ENCODE results near the gene BCORL1.
A peak's percentile ranks its signal among the peaks of the same experiment; 100 is the strongest.

Gene BCORL1

GRCh38 chrX:130071611-130072344 is 89.3 kb downstream of the BCORL1 start:
- no peak for DNase-seq

GRCh38 chrX:130072345-130072740 is 89.9 kb downstream of the BCORL1 start:
- no peak for DNase-seq

GRCh38 chrX:130075777-130076176 is 93.3 kb downstream of the BCORL1 start:
- DNase-seq, result no peak

GRCh38 chrX:130079824-130080406 is 97.5 kb downstream of the BCORL1 start:
- peak; percentile 63 for DNase-seq

DNA sequence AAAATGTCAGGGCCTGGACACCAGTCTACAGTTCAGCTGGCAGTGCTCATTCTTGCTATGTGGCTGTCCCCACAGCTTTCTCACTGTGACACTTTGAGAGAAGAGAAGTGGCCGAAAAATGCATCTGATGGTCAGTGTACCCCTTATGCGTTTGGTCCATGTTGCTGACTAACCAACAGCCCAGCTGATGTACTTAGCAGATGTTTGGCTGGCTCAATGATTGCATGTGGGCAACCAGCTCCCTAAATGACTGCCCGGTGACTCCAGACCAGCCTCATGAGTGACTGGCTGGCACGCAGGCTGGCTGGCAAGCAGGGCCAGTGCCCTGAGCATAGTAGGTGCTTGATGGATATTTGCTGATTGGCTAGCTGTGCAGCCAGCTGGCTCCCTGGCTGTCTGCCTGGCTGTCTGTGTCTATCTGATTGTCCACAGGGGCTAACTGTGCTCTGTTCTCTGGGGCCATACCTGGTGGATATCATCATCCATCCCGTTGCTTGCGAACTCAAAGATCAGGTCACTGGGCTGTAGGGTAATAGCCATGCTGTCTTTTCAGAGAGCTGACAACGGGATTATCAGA is 98.4 kb downstream of the BCORL1 start:
- DNase-seq, result no peak

DNA sequence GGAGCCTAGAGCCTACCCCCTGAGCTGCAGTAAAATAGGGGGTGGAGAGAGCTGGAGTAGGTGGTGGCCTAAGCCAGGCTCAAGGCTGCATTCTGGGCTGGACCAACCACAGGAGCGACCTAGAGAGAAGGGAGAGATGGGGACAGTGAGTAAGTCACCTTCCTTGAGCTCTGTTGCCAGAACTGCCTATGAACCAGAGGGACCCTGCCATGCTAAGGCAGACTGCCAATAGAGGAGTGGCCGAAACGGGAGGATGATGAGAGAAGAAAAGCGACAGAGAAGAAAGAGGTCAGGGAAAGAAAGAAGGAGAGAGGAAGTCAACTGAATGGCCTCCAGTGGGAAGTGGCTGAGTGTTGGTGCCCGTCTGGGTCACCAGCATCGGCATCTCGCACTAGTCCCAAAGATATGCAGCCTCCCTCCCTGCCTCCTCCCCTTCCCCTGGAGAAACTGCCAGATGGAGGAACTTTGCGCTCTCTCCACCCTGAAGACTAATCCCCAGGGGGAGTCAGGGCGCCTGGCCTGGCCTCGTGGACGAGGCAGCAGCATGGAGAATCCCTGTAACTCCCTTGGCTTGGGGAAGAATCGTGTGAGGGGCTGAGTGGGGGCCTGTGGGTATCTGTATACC is 99.1 kb downstream of the BCORL1 start:
- no peak for DNase-seq

DNA sequence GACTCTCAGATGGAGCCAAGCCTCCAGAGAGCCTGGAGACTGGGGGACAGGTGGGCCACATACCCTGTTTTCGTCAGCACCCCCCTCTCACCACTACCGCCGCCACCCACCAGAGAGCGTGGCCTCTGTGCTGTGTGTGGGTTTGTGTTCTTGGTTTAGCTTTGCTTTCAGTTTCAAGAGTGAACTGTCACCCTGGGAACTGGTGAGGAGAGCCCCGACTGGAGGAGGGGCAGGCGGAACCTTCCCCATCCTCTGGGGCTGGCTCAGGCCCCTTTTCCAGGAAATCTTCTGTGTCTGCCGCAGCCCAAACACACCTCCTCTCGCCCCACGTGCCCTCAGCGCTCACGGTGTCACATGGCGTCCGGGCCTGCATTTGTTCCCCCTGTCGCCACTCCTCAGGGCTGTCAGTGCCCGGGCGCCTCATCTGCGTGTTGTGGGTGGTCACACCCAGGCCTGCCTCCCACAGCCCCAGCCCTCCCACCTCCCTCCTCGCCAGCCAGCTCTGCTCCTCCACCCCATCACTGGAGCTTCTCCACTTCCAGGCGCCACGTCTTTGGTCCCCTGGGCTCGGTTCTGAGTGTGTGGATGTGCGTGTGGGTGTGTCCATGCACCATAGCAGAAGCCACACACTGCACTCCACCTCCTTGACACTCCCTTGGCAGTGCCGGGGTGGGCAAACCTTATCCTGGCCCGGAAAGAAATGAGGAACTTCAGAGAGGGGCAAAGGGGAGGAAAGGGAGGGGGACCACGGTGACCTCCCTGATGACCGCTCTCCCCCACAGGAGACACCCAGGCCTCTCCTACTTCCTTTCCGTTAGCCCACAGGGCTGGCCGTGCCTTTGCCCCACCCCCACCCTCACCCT is 100.0 kb downstream of the BCORL1 start:
- peak; percentile 82 for DNase-seq

DNA sequence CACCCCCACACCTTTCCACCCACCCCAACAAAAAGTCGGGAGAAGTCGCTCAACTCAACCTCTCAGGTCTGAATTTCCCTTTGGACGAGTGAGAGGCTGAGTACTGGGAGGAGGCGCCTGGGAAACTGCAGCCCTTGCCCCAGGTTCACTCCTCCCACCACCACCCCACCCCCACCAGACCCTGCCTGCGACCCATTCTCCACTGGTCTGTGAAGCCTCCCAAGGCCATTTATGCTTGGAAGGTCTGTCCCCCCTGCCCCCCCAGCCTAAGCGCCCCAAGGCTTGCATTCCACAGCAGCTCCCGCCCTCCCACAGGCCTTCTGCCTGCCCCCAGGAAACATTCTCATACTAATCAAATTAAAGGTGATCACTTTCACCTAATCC is 100.7 kb downstream of the BCORL1 start:
- no peak for DNase-seq

DNA sequence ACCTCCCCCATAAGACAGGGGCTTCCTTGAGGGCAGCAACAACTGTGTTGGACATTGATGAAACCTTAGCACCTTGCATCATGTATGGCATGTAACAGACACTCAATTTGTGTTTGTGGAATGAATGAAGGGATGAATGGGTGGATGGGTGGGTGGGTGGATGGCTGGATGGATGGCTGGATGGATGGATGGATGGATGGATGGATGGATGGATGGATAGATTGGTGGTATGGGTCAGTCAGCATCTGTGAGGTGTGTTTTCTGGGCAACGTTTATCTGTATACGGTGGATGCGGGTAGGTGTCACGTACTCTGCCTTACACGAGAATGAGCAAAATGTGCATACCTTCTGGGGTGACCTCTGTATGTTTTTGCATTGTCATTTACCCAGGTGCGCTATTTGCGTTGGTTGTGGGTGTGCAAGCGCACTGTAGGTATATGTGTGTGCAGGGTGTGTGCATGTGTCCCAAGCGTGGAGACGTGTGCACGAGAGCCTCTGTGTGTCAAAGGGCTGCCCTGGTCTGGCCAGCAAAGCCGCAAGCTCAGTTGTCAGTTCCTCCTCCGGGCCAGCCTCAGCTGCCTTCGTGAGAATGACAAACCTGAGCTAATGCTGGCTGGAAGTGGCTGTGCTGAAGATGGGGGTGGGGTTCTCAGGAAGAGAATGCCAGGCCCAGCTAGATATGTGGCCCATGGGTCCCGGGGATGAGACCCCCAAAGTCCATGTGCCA is 101.4 kb downstream of the BCORL1 start:
- DNase-seq, result no peak

DNA sequence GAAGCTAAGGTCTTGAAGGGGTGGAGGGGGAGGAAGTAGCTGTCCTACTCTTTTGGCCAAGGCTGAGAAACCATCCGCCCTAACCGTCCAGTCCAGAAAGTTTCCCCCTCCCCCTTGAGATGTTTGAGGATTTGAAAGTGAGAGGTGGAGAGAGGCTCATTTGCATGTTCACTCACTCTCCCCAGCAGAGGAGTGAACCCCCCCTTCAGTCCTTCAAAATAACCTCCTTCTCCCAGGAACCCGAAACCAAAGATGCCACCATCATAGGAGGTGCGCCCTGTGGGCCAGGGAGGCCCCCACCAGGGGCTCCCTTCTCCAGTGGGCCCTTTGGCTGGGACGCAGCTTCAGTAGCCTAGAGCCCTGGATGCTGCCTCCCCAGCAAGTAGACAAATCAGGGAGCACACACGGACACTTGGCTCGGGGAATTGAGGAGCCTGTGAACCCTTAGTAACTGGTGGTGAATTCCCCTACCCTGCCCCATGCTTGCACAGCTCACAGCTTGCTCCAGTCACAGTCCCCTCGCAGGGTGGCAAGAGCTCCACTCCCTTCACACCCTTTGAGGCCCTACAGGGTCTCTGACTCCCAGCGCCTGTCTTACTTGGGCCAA is 102.3 kb downstream of the BCORL1 start:
- no peak for DNase-seq

DNA sequence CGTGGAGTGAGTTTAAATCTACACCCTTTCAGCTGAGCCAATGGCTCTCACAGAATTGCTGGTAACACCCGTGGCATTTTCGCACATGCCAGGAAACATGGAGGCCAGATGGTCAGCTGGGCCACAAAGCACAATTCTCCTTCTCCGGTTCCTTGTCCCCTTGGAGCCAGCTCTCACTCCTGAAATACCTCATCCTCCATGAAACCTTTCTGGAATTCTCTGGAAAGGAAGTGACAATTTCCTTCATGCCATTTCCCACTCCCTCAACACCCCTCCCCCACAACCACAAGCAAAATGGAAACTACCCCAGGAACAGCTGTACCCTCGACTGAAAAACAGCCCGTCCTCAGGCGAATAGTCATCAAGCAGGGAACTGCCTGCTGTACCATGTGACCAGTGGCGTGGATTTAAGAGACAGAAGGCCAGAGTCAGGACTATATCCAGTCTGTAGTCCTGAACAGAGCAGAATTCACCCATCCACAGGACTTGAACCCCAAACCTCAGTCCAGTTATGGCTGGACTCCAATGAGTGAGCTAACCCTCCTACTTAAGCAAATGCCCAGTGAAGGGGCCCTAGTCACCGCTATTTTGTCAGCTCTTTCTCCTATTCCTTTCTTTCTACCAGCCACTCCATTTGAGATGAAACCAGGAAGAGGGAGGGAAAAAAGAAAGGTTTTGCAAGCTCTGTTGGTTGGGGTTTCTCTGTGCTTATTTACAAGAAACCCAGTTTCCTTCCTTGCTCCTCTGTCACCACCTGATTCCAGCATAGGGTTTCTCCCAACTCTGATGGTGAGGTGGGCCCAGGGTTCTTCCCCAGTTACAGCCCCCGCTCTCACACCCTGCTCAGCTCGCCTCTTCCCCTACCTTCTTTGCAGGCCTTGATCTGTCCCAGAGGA is 103.4 kb downstream of the BCORL1 start:
- no peak for DNase-seq

DNA sequence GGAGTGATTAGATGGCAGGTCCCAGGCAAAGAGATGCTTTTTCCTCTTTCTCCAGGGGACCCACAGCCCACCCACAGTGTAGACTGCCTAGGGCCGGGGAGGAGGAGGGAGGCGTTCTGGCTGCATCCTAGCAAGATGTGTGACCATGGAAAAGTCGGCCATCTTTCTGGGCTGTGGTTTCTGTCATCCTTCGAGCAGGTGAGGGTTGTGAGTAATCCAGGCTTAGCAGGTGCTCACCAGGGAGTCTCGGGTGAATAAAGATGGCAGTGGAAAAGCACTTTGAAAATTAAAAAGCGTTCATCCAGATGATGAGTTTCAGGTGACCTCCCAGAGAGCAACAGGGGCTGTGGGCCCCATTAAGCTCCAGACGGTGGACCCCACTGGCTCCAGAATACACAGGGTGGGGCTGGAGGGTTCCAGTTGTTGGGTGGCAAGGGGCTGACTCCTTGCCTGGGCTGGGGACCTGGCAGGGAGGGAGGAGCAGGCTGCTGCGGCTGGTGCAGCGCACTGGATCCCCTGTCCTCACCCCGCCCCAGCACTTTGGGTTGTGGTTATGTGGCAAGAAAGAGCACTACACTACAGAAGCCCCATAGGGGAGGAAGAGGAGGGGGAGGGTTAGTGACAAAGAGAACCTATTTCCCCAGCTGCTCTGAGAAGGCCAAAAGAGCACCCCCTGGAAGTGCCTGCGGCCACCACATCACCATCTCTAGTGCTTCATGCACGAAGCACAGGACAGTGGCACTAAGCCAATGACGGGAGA is 104.2 kb downstream of the BCORL1 start:
- DNase-seq, result peak; percentile 73

GRCh38 chrX:130090364-130090763 is 107.9 kb downstream of the BCORL1 start:
- no peak for DNase-seq

GRCh38 chrX:130091980-130092522 is 109.6 kb downstream of the BCORL1 start:
- DNase-seq, result peak; percentile 90

- DNase-seq, result no peak
Observed at GRCh38 chrX:130093271-130093670, 110.8 kb downstream of the BCORL1 start.

DNA sequence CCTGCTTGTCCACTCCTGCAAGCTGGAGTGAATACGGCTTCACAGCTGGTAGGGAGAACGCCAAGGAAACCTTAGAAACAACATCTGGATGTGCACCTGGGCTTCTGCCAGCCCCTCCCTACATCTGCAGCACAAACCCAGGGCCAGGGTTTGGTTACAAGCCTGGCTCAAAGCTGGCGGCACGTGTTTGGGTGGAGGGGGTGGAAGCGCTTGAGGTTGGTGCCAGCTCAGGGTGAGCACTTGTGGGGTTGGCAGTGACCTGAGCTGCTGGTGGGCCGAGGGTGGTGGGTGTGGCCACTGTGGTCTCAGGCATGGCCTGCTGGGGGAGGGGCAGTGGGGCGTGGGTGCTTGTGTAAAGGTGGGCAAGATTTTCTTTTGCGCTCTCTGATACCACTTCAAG is 112.3 kb downstream of the BCORL1 start:
- DNase-seq, result no peak

DNA sequence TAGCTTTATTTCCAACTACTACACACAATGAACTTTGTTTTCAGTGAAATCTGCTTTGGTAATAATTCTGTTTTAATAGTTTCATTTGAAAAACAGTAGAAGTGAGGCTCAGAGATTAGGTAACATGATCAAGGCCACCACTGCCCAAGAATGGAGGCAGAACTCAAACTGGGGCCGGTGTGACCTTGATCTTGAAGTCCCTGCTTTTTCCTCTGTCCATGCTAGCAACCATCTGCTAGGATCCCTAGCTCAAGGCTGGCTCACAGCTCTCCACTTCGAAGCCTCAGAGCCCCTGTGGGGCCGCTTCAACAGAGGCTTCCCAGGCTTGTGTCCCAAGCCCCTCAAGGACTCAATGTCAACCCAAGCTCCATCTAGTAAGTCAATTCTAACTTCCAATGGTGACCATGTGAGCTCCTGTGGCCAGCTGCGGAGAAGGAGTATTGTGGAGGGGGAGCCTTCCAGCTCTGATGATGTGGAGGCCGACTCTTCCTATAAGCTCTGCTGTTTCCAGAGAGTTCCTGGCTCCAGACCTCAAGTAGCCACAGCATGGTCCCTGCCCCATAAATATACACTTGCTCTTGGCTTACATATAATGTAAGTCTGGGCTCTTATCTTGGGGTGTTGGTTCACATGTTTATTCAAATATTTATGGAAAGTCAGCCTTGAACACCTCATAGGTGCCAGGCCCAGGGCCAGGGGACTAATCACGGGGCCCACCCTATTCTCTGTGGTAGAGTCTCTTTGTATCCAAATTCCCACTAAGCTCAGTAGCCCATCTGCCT is 113.0 kb downstream of the BCORL1 start:
- no peak for DNase-seq

DNA sequence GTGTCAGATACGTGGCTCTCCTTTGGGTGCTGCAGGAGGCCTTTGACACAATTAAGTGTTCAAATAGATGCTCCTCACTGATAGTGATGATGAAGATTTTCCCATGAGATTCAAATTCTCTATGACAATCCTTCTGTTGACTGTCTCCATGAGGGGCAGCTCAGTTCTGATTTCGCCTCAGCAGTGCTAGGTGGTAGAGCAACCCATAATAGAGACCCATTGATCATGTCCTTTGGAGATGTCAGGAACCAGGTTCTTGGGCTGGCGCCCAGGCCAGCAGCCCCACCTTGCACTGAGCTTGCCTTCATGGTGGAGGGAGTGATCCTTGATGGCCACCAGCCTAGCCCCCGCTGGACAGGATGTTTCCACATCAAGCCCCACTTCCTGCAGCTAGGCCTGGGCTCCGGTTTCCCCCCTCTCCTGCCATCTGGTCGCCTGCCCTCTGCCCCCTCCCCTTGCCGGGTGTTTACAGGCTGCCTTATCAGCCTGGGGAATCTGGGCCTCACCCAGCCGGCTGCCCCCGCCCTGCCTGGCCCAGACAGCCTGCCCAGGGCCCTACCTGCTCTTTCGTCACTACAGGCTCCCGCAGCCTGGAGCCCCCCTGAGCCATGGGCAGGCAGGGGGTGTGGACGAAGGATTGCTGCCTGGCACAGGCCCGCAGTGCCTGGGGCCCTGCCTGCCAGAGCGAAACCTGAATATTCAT is 115.2 kb downstream of the BCORL1 start:
- DNase-seq, result peak; percentile 45
